Spinal cord (tissue), 10 donors: ENCODE results near the gene CARD6. TPM values are rescaled to one million over a fixed set of nuclear protein-coding genes. Genes with fewer than 3 reads are reported as not detected.

Experiments
- DNase-seq, 6 donors: peaks; one replicate each; pipeline versions ENCODE4 v3.0.0 to v3.0.0-alpha.2; 2013 to 2015; ENCODE audit warnings: low spot score in 6 of 6, low read depth in 4 of 6
- H3K27ac ChIP-seq: one replicate; pipeline ENCODE4 v1.5.1; 2013; ENCODE audit warnings: low read depth, low read length, control low read depth
- H3K27me3 ChIP-seq: one replicate; pipeline ENCODE4 v1.6.1; 2013; ENCODE audit warnings: low read length; ENCODE audit not compliant: control insufficient read depth, insufficient read depth
- H3K36me3 ChIP-seq: one replicate; pipeline ENCODE4 v1.6.1; 2013; ENCODE audit warnings: low read length; ENCODE audit not compliant: control insufficient read depth, insufficient read depth
- H3K4me1 ChIP-seq: one replicate; pipeline ENCODE4 v1.6.1; 2013; ENCODE audit warnings: low read length; ENCODE audit not compliant: control insufficient read depth, insufficient read depth
- H3K4me3 ChIP-seq: one replicate; pipeline ENCODE4 v1.5.1; 2013; ENCODE audit warnings: low read depth, low read length, control low read depth
- H3K9me3 ChIP-seq: one replicate; pipeline ENCODE4 v1.6.1; 2013; ENCODE audit warnings: low read length; ENCODE audit not compliant: control insufficient read depth, insufficient read depth
- WGBS: methylation state at CpG from one replicate; pipeline ENCODE4 v1.1.5; 2013; ENCODE audit warnings: missing lambda C conversion rate; ENCODE audit not compliant: insufficient coverage; 5-methylcytosine and 5-hydroxymethylcytosine counted together
- polyA plus RNA-seq, 2 donors: library from polyadenylated mRNA; unstranded; fragments of 120-200 nt; gene quantifications; one replicate each; pipeline ENCODE4 v1.2.1, GENCODE V29; 2013; ENCODE audit not compliant: insufficient read length in 2 of 2
- small RNA-seq: library from RNA; depleted of rRNA; stranded (forward); fragments of <200 nt; gene quantifications from one replicate; pipeline ENCODE3, GENCODE V24; 2014; ENCODE audit warnings: low replicate concordance
- total RNA-seq, 2 donors: library from RNA; depleted of rRNA in 1 of 2; stranded (reverse); fragments of 120-200 nt in 1 of 2; fragments of >200 nt in 1 of 2; gene quantifications; one replicate each; pipeline versions ENCODE4 v1.2.3 to v1.2.4, GENCODE V29; 2013 to 2014
- donor health status: healthy.

The CARD6 gene
- total and polyA plus RNA-seq, 4 donors, result 1.3 to 6.8 (median 3.2) TPM

- H3K27ac ChIP-seq, result no peak overlapping the region
- H3K4me1 ChIP-seq, result no peaks in the 10 kb centered on the region
- DNase-seq, result no peak
- no peaks in the 10 kb centered on the region for H3K27me3 ChIP-seq
- no peak overlapping the region for H3K4me3 ChIP-seq
- WGBS, result 46% methylated on average over 2 of the region's 2 CpGs
- no peaks in the 10 kb centered on the region for H3K9me3 ChIP-seq
- H3K36me3 ChIP-seq, result no peaks in the 10 kb centered on the region
These were observed 63.8 kb downstream of the CARD6 start for GRCh38 chr5:40904994-40905306.

- DNase-seq, result no peak
- Histone ChIP-seq H3K4me3 (no peak overlapping the region), H3K4me1 (no peaks in the 10 kb centered on the region), H3K9me3 (no peaks in the 10 kb centered on the region), H3K27me3 (no peaks in the 10 kb centered on the region), H3K27ac (no peak overlapping the region), H3K36me3 (no peaks in the 10 kb centered on the region)
- WGBS, result no CpG with 5 or more reads among the region's 1 CpG
These were observed 65.2 kb downstream of the CARD6 start for GRCh38 chr5:40906351-40906751.

- Histone ChIP-seq H3K9me3 (no peaks in the 10 kb centered on the region), H3K4me3 (no peak within 1 kb of the TSS), H3K27ac (peak within 1 kb of the TSS; percentile 18), H3K4me1 (no peaks in the 10 kb centered on the region), H3K36me3 (no peaks in the 10 kb centered on the region), H3K27me3 (no peaks in the 10 kb centered on the region)
- WGBS, result 17% methylated on average over 1 of the region's 3 CpGs
- peak in 2 of 6 donors; percentile 8 to 16 for DNase-seq
These were observed 68.1 kb downstream of the CARD6 start, which contains the start of gene C7 for GRCh38 chr5:40909264-40909663. Gene C7, plus strand, starts transcription at chr5:40909497. Its CDS starts 114 bp downstream, at chr5:40909611.

- H3K27ac ChIP-seq, result peak overlapping the region; percentile 18
- no peak for DNase-seq
These were observed 68.6 kb downstream of the CARD6 start for GRCh38 chr5:40909723-40910122.

More at GRCh38 chr5:40909723-40910122, 68.6 kb downstream of the CARD6 start:
- no peaks in the 10 kb centered on the region for H3K27me3 ChIP-seq
- no peaks in the 10 kb centered on the region for H3K9me3 ChIP-seq
- H3K4me1 ChIP-seq, result no peaks in the 10 kb centered on the region
- WGBS, result 80% methylated on average over 1 of the region's 2 CpGs
- H3K36me3 ChIP-seq, result no peaks in the 10 kb centered on the region
- no peak overlapping the region for H3K4me3 ChIP-seq

Small RNA genes lying within 50 kb of the gene (small RNA-seq; reads per million reads assigned to genes)
- gene SNORD72, result 3.2 reads per million, percentile 93 among the genes with 10 or more reads in this experiment

Other genes with a start within 250 kb of the CARD6 start
- gene PTGER4, start 161.5 kb upstream of the CARD6 start, total RNA-seq, result 10 to 100 TPM; 13.9 TPM
- 1 to 10 TPM; 4.3 to 5.4 TPM for gene PTGER4, start 161.5 kb upstream of the CARD6 start, polyA plus RNA-seq
- gene TTC33, start 85.4 kb upstream of the CARD6 start, total RNA-seq, result 10 to 100 TPM; 36.2 to 45.9 TPM
- gene TTC33, start 85.4 kb upstream of the CARD6 start, polyA plus RNA-seq, result 10 to 100 TPM; 22.4 to 25.3 TPM
- 10 to 100 TPM; 83.4 to 89.4 TPM for gene PRKAA1, start 43.0 kb upstream of the CARD6 start, total RNA-seq
- gene PRKAA1, start 43.0 kb upstream of the CARD6 start, polyA plus RNA-seq, result 10 to 100 TPM; 36.1 to 40.1 TPM
- 1,000 to 10,000 TPM in 1 of 2 donors, 100 to 1,000 TPM in 1; 480 to 1,376 TPM for gene RPL37, start 6.1 kb upstream of the CARD6 start, total RNA-seq
- 1,000 to 10,000 TPM; 1,005 to 1,065 TPM for gene RPL37, start 6.1 kb upstream of the CARD6 start, polyA plus RNA-seq
- 10 to 100 TPM; 58.0 to 95.1 TPM for gene C7, start 68.1 kb downstream of the CARD6 start, total RNA-seq
- 10 to 100 TPM in 1 of 2 donors, 1 to 10 TPM in 1; 8.9 to 25.4 TPM for gene C7, start 68.1 kb downstream of the CARD6 start, polyA plus RNA-seq
- gene MROH2B, start 230.0 kb downstream of the CARD6 start, total RNA-seq, result not detected
- gene MROH2B, start 230.0 kb downstream of the CARD6 start, polyA plus RNA-seq, result not detected